GM18520 (cell line): ENCODE data around the gene ARPC1A.
A peak's percentile ranks its signal among the peaks of the same experiment; 100 is the strongest.
"Not testable (repeated sequence)": the region's sequence is repeated elsewhere in the genome, so short reads cannot be mapped to it uniquely, and the experiment has no call there.

ENCODE experiments used
- ATAC-seq: cut with Tn5 transposase; IDR thresholded peaks from one replicate; pipeline ENCODE4 v1.9.1; 2021; ENCODE audit not compliant: unreplicated experiment

The ARPC1A gene

DNA sequence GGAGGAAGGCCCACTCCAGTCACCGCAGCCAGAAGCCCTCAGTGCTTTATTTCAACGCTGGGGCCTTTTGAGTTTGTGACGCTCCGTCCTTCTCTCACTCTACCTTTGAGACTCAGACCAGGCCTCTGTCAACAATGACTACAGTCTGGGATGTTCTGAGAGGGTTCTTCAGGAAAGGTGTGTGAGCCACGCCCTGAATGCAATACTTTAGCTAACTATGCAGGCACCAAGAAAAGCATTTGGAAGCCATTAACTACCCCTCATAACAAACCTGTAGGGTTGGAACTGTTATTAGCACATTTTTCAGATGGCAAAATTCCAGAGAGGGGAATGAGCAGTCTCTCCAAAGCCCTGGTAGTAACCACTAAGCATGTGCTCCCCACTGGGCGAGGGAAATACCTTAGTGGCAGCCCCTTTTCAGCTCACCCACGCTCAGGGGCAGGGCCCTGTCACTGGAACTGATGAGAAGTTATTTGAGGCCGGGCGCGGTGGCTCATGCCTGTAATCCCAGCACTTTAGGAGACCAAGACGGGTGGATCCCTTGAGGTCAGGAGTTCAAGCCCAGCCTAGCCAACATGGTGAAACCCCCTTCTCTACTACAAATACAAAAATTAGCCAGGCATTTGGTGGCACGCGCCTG, 43.2 kb downstream of the ARPC1A start:
- ATAC-seq = no peak

DNA sequence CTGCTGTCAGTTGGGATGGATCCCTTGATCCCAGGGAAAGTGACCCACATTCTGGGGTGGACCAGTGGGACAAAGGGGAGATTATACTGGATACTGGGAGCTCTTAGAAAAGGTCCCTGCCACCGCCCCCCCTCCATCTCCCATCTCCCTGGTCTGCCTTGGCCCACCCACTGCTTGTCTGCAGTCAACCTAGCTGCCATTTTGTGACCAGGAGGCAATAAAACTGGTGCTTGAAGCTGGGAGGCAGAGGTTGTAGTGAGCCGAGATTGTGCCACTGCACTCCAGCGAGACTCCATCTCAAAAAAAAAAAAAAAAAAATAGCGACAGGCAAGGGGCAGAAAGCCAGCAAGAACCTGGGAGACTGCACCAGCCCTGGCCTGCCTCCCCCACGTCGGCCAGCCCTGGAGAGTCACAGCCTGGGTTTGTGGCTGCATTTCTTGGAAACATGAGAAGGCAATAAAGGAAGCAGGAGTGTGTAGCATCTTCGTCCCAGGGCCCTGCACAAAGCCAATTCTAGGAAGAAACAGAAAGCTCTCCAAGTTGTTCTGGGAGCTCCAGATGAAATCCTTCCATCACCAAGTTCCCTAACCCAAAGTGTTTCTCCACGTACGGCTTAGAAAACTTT, 44.2 kb downstream of the ARPC1A start:
- no peak for ATAC-seq

- no peak for ATAC-seq
Observed at GRCh38 chr7:99371376-99371920, 45.8 kb downstream of the ARPC1A start.

DNA sequence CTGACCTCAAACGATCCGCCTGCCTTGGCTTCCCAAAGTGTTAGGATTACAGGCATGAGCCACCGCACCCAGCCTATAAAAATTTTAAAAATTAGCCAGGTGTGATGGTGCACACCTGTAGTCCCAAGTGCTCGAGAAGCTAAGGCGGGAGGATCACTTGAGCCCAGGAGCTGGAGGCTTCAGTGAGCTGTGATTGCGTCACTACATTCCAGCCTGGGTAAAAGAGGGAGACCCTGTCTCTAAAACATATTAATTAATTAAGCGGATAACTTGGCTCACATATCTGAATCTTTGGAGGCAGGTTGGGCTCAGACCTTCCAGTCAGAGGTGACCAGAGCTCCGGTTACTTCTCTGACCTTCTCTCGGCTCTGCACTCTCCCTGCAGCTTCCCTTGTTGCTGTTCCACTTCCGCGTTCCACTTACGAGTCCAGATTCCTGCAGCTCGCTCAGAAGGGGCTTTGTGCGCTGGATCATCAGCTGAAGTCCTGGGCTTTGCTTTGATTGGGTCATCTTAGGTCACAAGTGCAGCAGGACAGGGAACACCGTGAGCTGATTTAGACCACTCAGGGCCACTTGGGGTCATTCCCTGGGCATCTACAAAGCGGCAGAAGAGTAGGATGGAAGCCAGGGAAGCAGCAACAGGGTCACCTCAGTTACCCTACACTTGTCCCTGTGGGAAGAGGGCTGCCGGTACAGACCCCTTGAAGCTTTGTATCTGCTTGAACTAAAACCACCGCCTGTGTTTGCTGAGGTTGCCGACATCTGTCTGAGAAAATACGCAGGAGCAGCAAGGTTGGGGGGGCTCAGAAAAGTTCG, 46.8 kb downstream of the ARPC1A start:
- no peak for ATAC-seq

DNA sequence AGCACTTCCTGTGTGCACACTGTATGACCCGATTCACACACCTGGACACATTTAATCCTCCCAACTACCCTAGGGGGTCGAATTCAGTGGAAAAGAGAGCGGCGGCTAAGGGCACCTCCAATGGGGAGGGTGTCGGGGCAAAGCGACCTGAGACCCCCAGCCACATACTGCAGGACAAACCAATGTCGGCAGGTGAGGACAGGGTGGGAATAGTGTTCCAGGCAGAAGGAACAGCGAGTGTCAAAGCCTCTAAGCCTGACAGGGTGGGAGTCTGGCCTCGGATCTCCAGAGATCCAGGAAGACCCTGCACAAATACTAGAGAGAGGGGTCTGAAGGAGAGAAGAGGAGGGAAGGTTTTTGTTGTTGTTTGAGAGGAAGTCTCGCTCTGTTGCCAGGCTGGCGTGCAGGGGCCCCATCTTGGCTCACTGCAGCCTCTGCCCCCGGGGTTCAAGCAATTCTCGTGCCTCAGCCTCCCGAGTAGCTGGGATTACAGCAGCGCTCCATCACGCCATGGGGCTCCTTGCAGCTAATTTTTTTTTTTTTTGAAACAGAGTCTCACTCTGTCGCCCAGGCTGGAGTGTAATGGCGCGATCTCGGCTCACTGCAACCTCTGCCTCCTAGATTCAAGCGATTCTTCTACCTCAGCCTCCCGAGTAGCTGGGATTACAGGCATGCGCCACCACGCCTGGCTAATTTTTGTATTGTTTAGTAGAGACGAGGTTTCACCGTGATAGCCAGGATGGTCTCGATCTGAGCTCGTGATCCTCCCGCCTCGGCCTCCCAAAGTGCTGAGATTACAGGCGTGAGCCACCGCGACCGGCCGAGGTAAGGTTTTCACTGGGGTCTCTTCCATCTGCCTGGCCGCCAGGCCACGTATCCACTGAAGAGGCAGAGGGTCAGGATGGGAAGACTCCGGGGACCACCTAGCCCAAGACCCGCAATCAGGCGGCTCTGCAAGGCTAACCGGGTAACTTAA, 47.7 kb downstream of the ARPC1A start:
- ATAC-seq = no peak

GRCh38 chr7:99374111-99375064, 48.7 kb downstream of the ARPC1A start, which contains the start of gene ARPC1B:
ARPC1B (plus strand) TSS chr7:99374730; CDS start chr7:99385715, 10,985 bp downstream.
- peak; percentile 45 for ATAC-seq

- no peak for ATAC-seq
Observed at GRCh38 chr7:99375070-99375807, 49.5 kb downstream of the ARPC1A start.

GRCh38 chr7:99379043-99379577, 53.4 kb downstream of the ARPC1A start:
- ATAC-seq = no peak

- not testable (repeated sequence) for ATAC-seq
Observed at GRCh38 chr7:99379693-99380031, 54.0 kb downstream of the ARPC1A start.

DNA sequence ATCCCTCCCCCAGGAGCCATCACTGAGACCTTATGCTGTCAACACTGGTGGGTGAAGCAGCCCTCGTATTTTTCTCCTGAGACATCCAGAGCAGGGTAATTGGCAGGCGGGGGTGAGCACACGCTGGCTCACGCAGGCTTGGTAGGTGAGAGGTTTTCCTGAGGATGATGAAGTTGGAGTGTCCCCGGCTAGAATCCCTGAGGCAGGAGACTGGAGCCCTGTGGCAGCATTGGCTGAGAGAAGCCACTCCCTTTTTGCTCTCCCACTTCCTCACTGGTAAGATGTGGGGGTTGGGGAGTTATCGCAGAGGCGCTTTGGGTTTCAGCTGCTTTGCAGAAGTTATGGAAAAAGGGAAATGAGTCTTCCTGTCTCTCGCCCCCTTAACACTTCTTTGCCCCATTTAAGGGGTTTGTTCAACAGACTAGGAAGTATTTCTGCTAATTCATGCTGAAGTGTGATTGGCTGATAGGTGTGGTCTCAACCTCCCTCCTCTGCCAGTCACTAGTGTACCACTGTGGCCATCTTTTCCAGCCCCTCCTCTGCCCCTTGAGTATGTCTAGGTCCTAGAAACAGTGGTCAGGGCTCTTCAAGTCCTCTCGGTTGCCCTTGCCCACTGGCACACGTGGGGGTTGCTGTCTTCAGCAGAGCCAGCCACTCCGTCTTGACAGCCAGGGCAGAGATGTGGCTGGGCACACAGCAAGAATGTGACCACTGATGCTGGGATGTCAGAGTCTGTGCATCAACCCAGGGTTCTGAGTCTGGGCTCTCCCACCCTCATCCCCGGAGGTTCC, 54.5 kb downstream of the ARPC1A start:
- ATAC-seq = peak; percentile 21

DNA sequence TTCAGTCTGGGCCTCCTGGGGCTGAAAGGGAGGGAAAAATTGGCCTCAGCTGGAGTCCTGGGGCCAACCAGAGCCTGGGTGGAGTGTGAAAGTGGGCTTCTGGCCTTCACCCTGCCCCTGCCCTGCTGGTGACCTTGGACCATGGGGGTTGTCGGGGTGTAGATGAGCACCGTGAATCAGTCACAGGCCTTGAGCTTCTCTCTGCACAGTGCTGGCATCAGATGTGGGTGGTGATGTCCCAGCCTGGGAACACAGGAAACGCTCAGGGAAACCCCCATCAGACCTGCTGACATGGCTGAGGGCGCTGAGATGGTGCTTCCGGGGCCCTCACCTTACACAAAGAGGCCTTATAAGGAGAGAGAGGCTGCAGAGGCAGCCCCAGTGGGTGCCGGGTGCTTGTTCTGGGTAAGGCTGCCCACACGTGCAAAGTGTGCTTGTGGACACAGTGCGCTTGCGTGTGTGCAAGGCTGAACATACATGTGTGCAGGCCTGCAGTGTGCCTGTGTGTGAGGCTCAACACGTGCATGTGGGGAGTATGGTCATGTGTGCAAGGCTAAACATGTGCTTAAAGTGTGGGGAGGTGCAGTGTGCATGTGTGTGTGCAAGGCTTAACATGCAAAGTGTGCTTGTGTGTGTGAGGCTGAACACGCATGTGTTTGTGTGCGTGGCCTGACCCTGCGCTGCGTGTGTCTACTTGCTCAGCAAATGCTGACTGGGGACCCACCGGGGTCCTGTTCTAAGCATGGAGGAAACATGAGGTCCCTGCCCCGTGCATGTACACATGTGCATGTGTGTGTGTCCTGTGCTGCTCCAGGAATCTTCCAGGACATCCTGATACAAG, 55.3 kb downstream of the ARPC1A start:
- peak; percentile 81 for ATAC-seq

DNA sequence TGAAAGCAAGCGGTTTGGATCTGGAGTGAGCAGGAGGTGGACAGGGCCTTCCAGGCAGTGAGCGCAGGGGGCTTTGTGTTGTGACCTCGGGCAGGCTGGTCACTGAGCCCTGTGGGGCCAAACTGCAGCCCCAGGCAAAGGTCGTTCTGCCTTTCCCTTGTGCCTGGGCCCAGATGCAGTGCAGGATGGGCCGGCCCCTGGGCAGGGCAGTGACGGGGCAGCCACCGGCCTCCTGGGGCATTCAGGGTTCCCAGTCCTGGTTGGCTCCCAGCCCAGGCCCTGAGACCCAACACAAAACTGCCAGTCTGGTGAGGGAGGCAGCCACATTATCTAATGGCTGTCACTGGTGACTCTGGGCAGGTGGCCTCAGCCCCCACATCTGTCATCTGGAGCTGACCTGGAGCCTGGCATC, 56.0 kb downstream of the ARPC1A start:
- ATAC-seq = no peak

- no peak for ATAC-seq
Observed at GRCh38 chr7:99383203-99383602, 57.5 kb downstream of the ARPC1A start.

DNA sequence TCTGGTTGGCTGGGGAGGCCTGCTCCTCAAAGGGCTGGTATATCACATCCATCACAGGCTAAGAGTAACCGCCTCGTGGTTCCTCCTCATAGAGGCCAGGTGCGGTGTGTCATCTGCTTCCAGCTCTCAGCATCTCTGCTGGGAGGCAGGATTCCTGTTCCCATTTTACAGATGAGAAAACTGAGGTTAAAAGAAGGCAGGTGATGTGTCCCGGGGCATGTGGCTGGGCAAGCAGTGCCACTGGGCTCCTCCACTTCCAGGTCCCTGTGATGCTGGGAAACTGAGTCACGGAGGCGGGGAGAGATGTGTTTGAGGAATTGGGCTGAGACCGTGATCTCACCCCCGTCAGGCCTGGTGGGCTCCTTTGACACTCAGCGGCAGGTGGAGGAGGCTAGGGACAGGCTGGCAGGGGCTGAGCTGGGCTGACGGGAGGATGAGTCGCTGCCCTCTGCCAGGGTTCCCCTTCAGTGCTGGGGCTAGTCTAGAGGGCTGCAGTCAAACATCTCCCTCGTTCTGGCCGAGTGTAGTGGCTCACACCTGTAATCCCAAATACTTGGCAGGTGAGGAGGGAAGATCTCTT, 58.2 kb downstream of the ARPC1A start:
- no peak for ATAC-seq

DNA sequence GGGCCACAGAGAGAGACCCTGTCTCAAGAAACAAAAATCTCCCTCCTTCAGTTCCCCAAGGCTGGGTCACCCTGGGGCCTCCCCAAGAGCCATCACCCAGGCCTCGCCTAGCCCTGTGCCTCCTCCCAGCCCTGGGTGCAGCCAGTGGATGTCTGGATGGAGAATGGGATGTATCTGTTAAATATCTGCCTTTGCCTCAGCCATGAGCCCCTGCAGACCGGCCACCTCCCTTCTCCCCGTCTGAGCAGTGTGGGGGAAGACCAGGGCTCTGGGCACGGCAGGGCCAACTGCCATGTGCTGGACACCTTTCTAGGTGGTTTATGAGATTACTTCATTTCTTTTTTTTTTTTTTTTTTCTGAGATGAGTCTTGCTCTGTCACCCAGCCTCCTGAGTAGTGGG, 58.8 kb downstream of the ARPC1A start:
- no peak for ATAC-seq

DNA sequence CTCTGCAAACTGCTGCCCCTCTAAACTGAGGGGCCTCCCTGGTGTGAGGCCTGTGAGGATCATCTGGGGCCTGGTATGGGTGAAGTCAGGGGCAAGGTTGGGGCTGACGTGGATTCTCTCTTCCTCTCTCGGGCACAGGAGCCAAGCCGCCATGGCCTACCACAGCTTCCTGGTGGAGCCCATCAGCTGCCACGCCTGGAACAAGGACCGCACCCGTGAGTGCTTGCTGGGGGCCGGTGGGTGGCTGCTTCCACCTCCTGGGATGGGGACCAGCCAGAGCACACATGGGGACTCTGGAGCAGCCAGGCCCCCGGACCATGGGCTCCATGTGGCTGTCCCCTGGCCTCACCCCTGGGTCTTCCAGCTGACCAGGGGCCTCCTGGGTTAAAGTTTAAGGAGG, 59.9 kb downstream of the ARPC1A start:
- ATAC-seq = no peak
